Head of caudate nucleus (tissue), 42 donors: ENCODE data around the gene ADAMTSL3.
A peak's percentile ranks its signal among the peaks of the same experiment; 100 is the strongest.

Source experiments
- DNase-seq, 42 donors: peaks; one replicate each; pipeline versions ENCODE4 v3.0.0 to v3.0.0-alpha.2; 2020 to 2021; ENCODE audit warnings: mixed read lengths in 7 of 42
- intact Hi-C: fragments of 100-400 bp; cut with DNase I; formaldehyde crosslinking; loops from one replicate; pipeline ENCODE4 v1.15.0; 2022

ADAMTSL3 gene

GRCh38 chr15:83653288-83653638 lies 660 bp upstream of the ADAMTSL3 start:
- intact Hi-C loops = no loop called here
- DNase-seq = peak in 1 of 42 donors; percentile 12

- intact Hi-C loops = no loop called here
- DNase-seq = peak in 5 of 42 donors; percentile 5 to 23 (median 15)
These were observed 685 bp downstream of the ADAMTSL3 start for GRCh38 chr15:83654379-83655236.

- intact Hi-C loops = no loop called here
- DNase-seq = no peak
These were observed 1.3 kb downstream of the ADAMTSL3 start for GRCh38 chr15:83655237-83655616.

GRCh38 chr15:83656192-83656591 lies 2.3 kb downstream of the ADAMTSL3 start:
- DNase-seq = no peak
- intact Hi-C loops = no loop called here

GRCh38 chr15:83656943-83657528 lies 3.1 kb downstream of the ADAMTSL3 start:
- intact Hi-C loops = no loop called here
- DNase-seq = no peak

GRCh38 chr15:83657549-83657948 lies 3.6 kb downstream of the ADAMTSL3 start:
- no peak for DNase-seq
- intact Hi-C loops = no loop called here

- no peak for DNase-seq
- intact Hi-C loops = no loop called here
These were observed 4.8 kb downstream of the ADAMTSL3 start for GRCh38 chr15:83658430-83659416.

- DNase-seq = no peak
- intact Hi-C loops = no loop called here
These were observed 5.5 kb downstream of the ADAMTSL3 start for GRCh38 chr15:83659417-83659812.

- DNase-seq = no peak
- intact Hi-C loops = no loop called here
These were observed 11.6 kb downstream of the ADAMTSL3 start for GRCh38 chr15:83665480-83665879.

GRCh38 chr15:83670672-83671229 lies 16.8 kb downstream of the ADAMTSL3 start:
- DNase-seq = no peak
- intact Hi-C loops = no loop called here

GRCh38 chr15:83671603-83672002 lies 17.7 kb downstream of the ADAMTSL3 start:
- DNase-seq = no peak
- intact Hi-C loops = no loop called here

GRCh38 chr15:83673385-83673784 lies 19.5 kb downstream of the ADAMTSL3 start:
- intact Hi-C loops = no loop called here
- DNase-seq = peak in 2 of 42 donors; percentile 19 to 23

GRCh38 chr15:83682476-83683088 lies 28.7 kb downstream of the ADAMTSL3 start:
- intact Hi-C loops = no loop called here

GRCh38 chr15:83685916-83686332 lies 32.0 kb downstream of the ADAMTSL3 start:
- DNase-seq = no peak

More at GRCh38 chr15:83682476-83683088, 28.7 kb downstream of the ADAMTSL3 start:
- no peak for DNase-seq

GRCh38 chr15:83688201-83688600 lies 34.3 kb downstream of the ADAMTSL3 start:
- no peak for DNase-seq
- intact Hi-C loops = no loop called here

More at GRCh38 chr15:83685916-83686332, 32.0 kb downstream of the ADAMTSL3 start:
- intact Hi-C loops = no loop called here

- intact Hi-C loops = no loop called here
These were observed 36.8 kb downstream of the ADAMTSL3 start for GRCh38 chr15:83690676-83691075.

GRCh38 chr15:83692746-83693581 lies 39.0 kb downstream of the ADAMTSL3 start:
- no peak for DNase-seq
- intact Hi-C loops = no loop called here

More at GRCh38 chr15:83690676-83691075, 36.8 kb downstream of the ADAMTSL3 start:
- no peak for DNase-seq

GRCh38 chr15:83694015-83694414 lies 40.1 kb downstream of the ADAMTSL3 start:
- intact Hi-C loops = no loop called here
- no peak for DNase-seq
